Measurements from ENCODE around the gene BCORL1.

DNA sequence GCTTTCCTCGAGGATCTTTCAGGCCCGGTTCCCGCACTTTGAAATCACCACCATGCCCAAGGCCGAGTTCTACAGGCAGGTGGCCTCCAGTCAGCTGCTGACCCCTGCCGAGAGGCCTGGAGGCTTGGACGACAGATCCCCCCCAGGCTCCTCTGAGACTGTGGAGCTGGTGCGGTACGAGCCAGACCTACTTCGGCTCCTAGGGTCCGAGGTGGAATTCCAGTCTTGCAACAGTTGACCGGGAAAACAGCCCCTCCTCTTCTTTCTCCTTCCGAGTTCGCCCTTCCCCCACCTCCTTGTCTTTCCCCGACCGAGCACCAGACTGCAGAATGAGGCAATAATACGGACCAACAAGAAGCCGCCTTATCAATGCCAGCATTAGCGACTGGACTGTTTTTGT is 73.5 kb downstream of the BCORL1 start:
- TF ChIP-seq SRF (IDR thresholded peaks at IDR 0.05; ENCODE audit: low read depth) (no peak), FOSL1 (IDR thresholded peaks at IDR 0.05; ENCODE audit: low read depth) (no peak), CBX3 (IDR thresholded peaks at IDR 0.05; ENCODE audit: low read depth) (no peak), POLR2AphosphoS5 (IDR thresholded peaks at IDR 0.05; ENCODE audit: low read depth, low read length) (no peak), POLR2A (IDR thresholded peaks at IDR 0.05; ENCODE audit: borderline replicate concordance, extremely low read depth, insufficient read depth, insufficient read length) (no peak), EZH2 (IDR thresholded peaks at IDR 0.05) (no peak), TCF7L2 (IDR thresholded peaks at IDR 0.05; ENCODE audit: borderline replicate concordance, extremely low read depth, insufficient read depth, insufficient read length) (no peak), EGR1 (IDR thresholded peaks at IDR 0.05; ENCODE audit: low read depth) (no peak)
- TF ChIP-seq, protein P1, sequence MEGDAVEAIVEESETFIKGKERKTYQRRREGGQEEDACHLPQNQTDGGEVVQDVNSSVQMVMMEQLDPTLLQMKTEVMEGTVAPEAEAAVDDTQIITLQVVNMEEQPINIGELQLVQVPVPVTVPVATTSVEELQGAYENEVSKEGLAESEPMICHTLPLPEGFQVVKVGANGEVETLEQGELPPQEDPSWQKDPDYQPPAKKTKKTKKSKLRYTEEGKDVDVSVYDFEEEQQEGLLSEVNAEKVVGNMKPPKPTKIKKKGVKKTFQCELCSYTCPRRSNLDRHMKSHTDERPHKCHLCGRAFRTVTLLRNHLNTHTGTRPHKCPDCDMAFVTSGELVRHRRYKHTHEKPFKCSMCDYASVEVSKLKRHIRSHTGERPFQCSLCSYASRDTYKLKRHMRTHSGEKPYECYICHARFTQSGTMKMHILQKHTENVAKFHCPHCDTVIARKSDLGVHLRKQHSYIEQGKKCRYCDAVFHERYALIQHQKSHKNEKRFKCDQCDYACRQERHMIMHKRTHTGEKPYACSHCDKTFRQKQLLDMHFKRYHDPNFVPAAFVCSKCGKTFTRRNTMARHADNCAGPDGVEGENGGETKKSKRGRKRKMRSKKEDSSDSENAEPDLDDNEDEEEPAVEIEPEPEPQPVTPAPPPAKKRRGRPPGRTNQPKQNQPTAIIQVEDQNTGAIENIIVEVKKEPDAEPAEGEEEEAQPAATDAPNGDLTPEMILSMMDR (IDR thresholded peaks at IDR 0.05 in 2 of 3, conservative IDR thresholded peaks at IDR 0.05 in 1 of 3; ENCODE audit: borderline replicate concordance in 1 of 3, insufficient read depth in 1 of 3, low read depth in 2 of 3, low read length in 2 of 3) = no peak
- TF ChIP-seq, protein P2, sequence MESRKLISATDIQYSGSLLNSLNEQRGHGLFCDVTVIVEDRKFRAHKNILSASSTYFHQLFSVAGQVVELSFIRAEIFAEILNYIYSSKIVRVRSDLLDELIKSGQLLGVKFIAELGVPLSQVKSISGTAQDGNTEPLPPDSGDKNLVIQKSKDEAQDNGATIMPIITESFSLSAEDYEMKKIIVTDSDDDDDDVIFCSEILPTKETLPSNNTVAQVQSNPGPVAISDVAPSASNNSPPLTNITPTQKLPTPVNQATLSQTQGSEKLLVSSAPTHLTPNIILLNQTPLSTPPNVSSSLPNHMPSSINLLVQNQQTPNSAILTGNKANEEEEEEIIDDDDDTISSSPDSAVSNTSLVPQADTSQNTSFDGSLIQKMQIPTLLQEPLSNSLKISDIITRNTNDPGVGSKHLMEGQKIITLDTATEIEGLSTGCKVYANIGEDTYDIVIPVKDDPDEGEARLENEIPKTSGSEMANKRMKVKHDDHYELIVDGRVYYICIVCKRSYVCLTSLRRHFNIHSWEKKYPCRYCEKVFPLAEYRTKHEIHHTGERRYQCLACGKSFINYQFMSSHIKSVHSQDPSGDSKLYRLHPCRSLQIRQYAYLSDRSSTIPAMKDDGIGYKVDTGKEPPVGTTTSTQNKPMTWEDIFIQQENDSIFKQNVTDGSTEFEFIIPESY (IDR thresholded peaks at IDR 0.05; ENCODE audit: extremely low read depth, insufficient replicate concordance, low read length) = no peak
